WTC11 (cell line): ENCODE results near the gene MYLK4.

Experiments used
- ELF4 ChIP-seq: sonication (generic); formaldehyde crosslinking; IDR thresholded peaks from 2 replicates; pipeline ENCODE4 v1.8.1; 2022; ENCODE audit warnings: low read depth, mild to moderate bottlenecking, moderate library complexity, missing genetic modification reagents
- TF ChIP-seq, protein P1 (sequence below): fragments of 200-600 bp; IDR thresholded peaks from 2 replicates; pipeline ENCODE4 v1.8.0; 2022; ENCODE audit warnings: antibody characterized with exemption
- TF ChIP-seq, protein P2 (sequence below): sonication (generic); formaldehyde crosslinking; IDR thresholded peaks from 2 replicates; pipeline ENCODE4 v1.8.0; 2022; ENCODE audit warnings: mild to moderate bottlenecking, missing genetic modification reagents
- TF ChIP-seq, protein P3 (sequence below): sonication (generic); formaldehyde crosslinking; IDR thresholded peaks from 2 replicates; pipeline ENCODE4 v1.8.1; 2023; ENCODE audit warnings: mild to moderate bottlenecking, moderate library complexity, missing genetic modification reagents

DNA sequence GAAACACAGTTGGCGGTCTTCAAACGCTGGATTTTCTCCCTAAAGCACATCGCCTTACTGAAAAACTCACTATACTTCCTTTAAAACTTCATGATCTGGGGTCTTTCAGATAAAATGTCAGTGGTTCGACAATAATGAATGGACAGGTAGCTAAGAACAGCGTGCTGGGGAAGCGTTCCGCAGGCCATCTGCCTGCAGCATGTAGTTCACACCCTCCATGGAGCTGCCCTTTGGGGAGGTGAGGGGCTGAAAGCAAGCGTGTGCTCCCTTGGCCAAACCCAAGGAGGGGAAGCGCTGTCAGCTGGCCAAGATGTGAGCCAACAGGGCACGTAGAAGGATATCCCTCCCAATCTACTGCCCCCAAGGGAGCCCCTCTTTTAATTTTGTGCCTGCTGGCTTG lies 20.8 kb downstream of the MYLK4 start:
- TF ChIP-seq ELF4 (CRISPR knock-in tag): no peak
- TF ChIP-seq, protein P1, sequence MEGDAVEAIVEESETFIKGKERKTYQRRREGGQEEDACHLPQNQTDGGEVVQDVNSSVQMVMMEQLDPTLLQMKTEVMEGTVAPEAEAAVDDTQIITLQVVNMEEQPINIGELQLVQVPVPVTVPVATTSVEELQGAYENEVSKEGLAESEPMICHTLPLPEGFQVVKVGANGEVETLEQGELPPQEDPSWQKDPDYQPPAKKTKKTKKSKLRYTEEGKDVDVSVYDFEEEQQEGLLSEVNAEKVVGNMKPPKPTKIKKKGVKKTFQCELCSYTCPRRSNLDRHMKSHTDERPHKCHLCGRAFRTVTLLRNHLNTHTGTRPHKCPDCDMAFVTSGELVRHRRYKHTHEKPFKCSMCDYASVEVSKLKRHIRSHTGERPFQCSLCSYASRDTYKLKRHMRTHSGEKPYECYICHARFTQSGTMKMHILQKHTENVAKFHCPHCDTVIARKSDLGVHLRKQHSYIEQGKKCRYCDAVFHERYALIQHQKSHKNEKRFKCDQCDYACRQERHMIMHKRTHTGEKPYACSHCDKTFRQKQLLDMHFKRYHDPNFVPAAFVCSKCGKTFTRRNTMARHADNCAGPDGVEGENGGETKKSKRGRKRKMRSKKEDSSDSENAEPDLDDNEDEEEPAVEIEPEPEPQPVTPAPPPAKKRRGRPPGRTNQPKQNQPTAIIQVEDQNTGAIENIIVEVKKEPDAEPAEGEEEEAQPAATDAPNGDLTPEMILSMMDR: no peak
- TF ChIP-seq, protein P2, sequence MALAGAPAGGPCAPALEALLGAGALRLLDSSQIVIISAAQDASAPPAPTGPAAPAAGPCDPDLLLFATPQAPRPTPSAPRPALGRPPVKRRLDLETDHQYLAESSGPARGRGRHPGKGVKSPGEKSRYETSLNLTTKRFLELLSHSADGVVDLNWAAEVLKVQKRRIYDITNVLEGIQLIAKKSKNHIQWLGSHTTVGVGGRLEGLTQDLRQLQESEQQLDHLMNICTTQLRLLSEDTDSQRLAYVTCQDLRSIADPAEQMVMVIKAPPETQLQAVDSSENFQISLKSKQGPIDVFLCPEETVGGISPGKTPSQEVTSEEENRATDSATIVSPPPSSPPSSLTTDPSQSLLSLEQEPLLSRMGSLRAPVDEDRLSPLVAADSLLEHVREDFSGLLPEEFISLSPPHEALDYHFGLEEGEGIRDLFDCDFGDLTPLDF (CRISPR knock-in tag): no peak
- TF ChIP-seq, protein P3, sequence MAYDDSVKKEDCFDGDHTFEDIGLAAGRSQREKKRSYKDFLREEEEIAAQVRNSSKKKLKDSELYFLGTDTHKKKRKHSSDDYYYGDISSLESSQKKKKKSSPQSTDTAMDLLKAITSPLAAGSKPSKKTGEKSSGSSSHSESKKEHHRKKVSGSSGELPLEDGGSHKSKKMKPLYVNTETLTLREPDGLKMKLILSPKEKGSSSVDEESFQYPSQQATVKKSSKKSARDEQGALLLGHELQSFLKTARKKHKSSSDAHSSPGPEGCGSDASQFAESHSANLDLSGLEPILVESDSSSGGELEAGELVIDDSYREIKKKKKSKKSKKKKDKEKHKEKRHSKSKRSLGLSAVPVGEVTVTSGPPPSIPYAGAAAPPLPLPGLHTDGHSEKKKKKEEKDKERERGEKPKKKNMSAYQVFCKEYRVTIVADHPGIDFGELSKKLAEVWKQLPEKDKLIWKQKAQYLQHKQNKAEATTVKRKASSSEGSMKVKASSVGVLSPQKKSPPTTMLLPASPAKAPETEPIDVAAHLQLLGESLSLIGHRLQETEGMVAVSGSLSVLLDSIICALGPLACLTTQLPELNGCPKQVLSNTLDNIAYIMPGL (CRISPR knock-in tag): no peak
